ENCODE measurements around the gene FASN. TPM values are rescaled to one million over a fixed set of nuclear protein-coding genes. Genes with fewer than 3 reads are reported as not detected.

FASN gene
- total and polyA plus RNA-seq, 8 donors, result 22.8 to 268 (median 81.6) TPM

DNA sequence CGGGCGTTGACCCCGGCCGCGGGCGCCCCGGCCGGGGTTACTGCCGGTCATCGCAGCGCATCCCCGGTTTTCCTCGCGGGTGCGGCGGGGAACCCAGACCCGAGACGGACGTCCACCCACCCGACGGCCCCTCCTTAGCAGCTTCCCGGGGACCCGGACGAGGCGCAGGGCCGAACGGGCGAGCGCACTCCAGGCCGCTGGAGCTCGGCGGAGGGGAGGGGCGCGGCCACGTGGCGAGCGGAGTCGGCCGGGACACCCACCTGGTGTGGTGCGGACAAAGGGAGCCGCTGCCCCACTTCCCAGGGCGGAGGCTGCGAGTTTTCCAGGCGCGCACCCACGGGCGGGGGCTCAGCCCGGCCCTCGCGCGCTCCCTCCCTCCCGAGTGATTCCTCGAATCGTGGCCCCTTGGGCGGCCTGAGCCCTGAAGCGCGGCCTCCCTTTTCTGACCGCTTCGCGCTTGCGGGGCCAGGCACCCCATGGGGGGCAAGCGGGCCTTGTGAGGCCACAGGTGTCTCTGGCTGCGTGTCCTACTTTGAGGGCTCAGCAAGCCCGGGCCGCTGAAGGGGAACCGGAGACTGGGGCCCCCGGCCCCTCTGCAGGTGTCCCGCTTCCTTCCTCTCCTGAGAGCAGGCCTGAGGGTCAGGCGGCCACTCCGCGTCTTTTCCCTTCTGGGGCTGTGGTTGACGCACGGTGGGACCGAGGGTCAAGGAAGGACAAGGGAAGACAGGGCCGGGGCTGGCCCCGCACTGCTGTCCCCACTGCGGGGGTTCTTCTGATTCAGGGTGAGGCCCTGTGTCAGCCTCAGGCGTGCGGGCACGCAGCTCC lies 1.1 kb upstream of the FASN start:
- 8 to 20% (median 11%) methylated on average over 25 to 80 of the region's 80 CpGs for WGBS, 5 donors
- DNase-seq, result no peak
- H3K9me3 ChIP-seq, result no peaks in the 10 kb centered on the region
- H3K27me3 ChIP-seq, result no peaks in the 10 kb centered on the region
- H3K27ac ChIP-seq, result peak overlapping the region; percentile 91 to 99 (median 97)
- H3K4me3 ChIP-seq, result peak overlapping the region; percentile 81 to 91 (median 88)
- intact Hi-C loops (cut with DNase I; ENCODE audit: low total_unique reads), result no loop called here
- peaks cover 54 to 85% (median 75%) of the 10 kb centered on the region in 4 donors for H3K4me1 ChIP-seq
- peaks cover 17 to 23% (median 21%) of the 10 kb centered on the region in 4 donors for H3K36me3 ChIP-seq
- TF ChIP-seq, protein P1, sequence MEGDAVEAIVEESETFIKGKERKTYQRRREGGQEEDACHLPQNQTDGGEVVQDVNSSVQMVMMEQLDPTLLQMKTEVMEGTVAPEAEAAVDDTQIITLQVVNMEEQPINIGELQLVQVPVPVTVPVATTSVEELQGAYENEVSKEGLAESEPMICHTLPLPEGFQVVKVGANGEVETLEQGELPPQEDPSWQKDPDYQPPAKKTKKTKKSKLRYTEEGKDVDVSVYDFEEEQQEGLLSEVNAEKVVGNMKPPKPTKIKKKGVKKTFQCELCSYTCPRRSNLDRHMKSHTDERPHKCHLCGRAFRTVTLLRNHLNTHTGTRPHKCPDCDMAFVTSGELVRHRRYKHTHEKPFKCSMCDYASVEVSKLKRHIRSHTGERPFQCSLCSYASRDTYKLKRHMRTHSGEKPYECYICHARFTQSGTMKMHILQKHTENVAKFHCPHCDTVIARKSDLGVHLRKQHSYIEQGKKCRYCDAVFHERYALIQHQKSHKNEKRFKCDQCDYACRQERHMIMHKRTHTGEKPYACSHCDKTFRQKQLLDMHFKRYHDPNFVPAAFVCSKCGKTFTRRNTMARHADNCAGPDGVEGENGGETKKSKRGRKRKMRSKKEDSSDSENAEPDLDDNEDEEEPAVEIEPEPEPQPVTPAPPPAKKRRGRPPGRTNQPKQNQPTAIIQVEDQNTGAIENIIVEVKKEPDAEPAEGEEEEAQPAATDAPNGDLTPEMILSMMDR (IDR thresholded peaks at IDR 0.05), result no peak
- TF ChIP-seq POLR2A (IDR thresholded peaks at IDR 0.05) (no peak), EP300 (IDR thresholded peaks at IDR 0.05) (peak; percentile 36), POLR2AphosphoS5 (IDR thresholded peaks at IDR 0.05) (peak in 1 of 3 donors; percentile 7)

DNA sequence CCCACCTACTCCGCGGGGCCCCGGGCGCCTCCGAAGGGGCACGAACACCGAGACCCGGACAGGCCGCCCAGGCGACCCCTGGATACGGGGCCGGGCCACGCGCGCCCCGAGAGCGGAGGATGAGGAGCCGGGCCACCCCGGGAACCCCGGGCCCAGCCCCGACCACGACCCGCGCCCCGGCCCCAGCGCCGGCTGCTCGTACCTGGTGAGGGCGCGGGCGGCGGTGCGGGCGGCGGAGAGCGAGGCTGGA lies 192 bp downstream of the FASN start:
- Histone ChIP-seq H3K27me3 (no peaks in the 10 kb centered on the region), H3K4me3 (peak overlapping the region; percentile 81 to 91 (median 88)), H3K27ac (peak overlapping the region; percentile 91 to 99 (median 97)), H3K4me1 (peaks cover 44 to 72% (median 62%) of the 10 kb centered on the region in 4 donors), H3K9me3 (no peaks in the 10 kb centered on the region), H3K36me3 (peaks cover 30 to 36% (median 34%) of the 10 kb centered on the region in 4 donors)
- no peak for TF ChIP-seq POLR2AphosphoS5 (IDR thresholded peaks at IDR 0.05)
- TF ChIP-seq, protein P1 (IDR thresholded peaks at IDR 0.05), result no peak
- TF ChIP-seq EP300 (IDR thresholded peaks at IDR 0.05), result no peak
- no peak for TF ChIP-seq POLR2A (IDR thresholded peaks at IDR 0.05)
- 0 to 1% (median 1%) methylated on average over 21 to 36 of the region's 36 CpGs; no CpG with 5 or more reads in 2 of the 5 donors for WGBS, 5 donors
- no peak for DNase-seq
- intact Hi-C loops (cut with DNase I; ENCODE audit: low total_unique reads), result no loop called here

DNA sequence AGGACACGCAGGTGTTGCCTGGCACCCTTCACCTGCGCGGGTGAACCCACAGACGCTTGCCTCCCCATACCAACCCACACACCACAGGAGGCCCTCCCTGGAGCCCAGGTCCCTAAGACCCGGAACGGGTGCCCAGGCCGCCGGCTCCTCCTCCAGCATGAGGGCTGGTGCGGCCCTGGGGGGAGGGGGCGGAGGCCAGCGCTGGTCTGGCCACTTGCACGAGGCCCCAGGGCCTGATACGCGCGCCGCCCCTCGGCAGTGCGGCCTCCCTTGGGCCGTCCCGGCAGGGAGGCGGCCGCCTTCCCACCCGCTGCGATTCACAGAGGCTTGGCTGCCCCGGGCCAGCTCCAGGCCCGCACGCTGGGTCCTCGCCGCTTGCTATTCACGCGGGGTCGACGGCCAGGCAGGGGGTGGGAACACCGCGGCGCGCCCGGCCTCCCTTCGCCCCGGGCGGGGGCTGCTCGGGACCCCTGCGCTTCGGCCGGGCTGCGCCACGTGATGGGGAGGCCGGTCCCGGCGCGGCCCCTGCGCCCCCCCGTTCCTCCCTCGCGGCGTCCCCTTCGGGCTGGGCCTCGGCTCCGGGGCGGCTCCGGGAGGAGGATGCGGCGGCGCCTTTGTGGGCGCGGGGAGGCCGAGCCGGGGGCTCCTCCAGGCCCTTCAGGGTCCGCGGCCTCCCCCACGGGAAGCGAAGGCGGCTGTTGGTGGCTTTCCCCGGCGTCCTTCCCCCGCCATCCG lies 685 bp downstream of the FASN start:
- 1 to 10% (median 2%) methylated on average over 2 to 77 of the region's 77 CpGs for WGBS, 5 donors
- TF ChIP-seq EP300 (IDR thresholded peaks at IDR 0.05) (no peak), POLR2AphosphoS5 (IDR thresholded peaks at IDR 0.05) (peak in 1 of 3 donors; percentile 19)
- TF ChIP-seq, protein P1 (IDR thresholded peaks at IDR 0.05), result no peak
- Histone ChIP-seq H3K27me3 (no peaks in the 10 kb centered on the region), H3K4me1 (peaks cover 44 to 67% (median 59%) of the 10 kb centered on the region in 4 donors), H3K9me3 (no peaks in the 10 kb centered on the region), H3K4me3 (peak overlapping the region; percentile 81 to 91 (median 88)), H3K27ac (peak overlapping the region; percentile 91 to 99 (median 97)), H3K36me3 (peaks cover 35 to 41% (median 39%) of the 10 kb centered on the region in 4 donors)
- intact Hi-C loops (cut with DNase I; ENCODE audit: low total_unique reads), result no loop called here
- DNase-seq, result peak; percentile 58 to 79

DNA sequence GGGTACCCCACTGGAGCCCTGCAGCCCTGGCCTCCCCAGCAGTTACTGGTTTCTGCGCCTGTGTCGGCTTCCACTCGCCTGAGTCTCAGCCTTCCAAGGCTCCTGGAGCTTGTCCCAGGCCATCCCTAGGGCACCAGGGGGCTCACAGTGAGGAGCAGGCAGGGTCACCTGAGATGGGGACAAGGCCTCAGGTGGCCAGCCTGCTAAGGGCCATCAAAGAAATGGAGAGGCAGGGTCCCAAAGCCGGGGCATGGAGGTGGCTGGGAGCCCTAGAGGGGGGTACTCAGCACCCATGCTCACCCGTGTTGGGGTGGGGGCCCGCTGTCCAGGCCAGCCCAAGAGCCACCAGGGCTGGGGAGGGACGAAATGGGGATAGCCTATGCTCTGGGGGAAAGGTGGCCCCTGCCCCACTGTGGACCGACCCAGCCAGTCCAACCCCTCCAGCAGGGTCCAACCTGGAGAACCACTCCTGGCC lies 1.3 kb downstream of the FASN start:
- peak overlapping the region; percentile 81 to 91 (median 88) for H3K4me3 ChIP-seq
- intact Hi-C loops (cut with DNase I; ENCODE audit: low total_unique reads), result no loop called here
- peaks cover 41 to 47% (median 45%) of the 10 kb centered on the region in 4 donors for H3K36me3 ChIP-seq
- H3K9me3 ChIP-seq, result no peaks in the 10 kb centered on the region
- TF ChIP-seq EP300 (IDR thresholded peaks at IDR 0.05) (no peak), POLR2A (IDR thresholded peaks at IDR 0.05) (no peak), POLR2AphosphoS5 (IDR thresholded peaks at IDR 0.05) (no peak)
- TF ChIP-seq, protein P1 (IDR thresholded peaks at IDR 0.05), result no peak
- peak overlapping the region; percentile 91 to 99 (median 97) for H3K27ac ChIP-seq
- no peaks in the 10 kb centered on the region for H3K27me3 ChIP-seq
- no peak for DNase-seq
- peaks cover 39 to 61% (median 55%) of the 10 kb centered on the region in 4 donors for H3K4me1 ChIP-seq
- WGBS, 5 donors, result 21 to 59% (median 37%) methylated on average over 4 to 8 of the region's 8 CpGs
